IPS DF 4.7 (cell line): ENCODE data around the gene TRIM44.
"Not testable (repeated sequence)": the region's sequence is repeated elsewhere in the genome, so short reads cannot be mapped to it uniquely, and the experiment has no call there.

Experiments
- DNase-seq: peaks from one replicate; pipeline ENCODE4 v3.0.0-alpha.2; 2013; ENCODE audit warnings: low spot score; ENCODE audit errors: extremely low read depth

The TRIM44 gene

DNA sequence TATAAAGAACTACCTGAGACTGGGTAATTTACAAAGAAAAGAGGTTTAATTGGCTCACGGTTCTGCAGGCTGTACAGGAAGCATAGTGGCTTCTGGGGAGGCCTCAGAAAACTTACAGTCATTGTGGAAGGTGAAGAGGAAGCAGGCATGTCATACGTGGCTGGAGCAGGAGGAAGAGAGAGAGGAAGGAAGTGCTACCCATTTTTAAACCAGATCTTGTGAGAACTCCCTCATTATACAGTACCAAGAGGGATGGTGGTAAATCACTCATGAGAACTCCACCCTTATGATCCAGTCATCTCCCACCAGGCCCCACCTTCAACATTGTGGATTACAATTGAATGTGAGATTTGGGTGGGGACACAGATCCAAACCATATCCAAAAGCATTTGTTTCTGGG is 53.1 kb downstream of the TRIM44 start:
- DNase-seq = not testable (repeated sequence)

DNA sequence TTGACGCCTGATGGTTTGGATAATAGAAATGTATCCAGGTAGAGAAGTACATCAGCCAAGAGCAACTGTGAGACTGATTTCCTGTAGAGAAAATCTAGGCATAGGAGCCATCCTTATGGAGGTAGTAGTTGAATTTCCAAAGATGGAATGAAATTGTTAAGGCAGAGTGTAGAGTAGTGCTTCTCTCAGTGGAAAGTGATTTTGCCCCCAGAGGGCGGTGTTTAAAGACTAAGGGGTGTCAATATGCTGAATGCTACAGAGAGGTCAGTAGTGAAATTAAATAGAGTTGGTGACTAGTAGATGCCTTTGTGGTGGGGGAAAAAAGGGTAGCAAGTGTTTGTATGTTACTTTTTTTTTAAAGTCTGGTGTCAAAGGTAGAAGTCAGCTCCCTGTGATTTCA is 54.5 kb downstream of the TRIM44 start:
- peak; percentile 9 for DNase-seq

DNA sequence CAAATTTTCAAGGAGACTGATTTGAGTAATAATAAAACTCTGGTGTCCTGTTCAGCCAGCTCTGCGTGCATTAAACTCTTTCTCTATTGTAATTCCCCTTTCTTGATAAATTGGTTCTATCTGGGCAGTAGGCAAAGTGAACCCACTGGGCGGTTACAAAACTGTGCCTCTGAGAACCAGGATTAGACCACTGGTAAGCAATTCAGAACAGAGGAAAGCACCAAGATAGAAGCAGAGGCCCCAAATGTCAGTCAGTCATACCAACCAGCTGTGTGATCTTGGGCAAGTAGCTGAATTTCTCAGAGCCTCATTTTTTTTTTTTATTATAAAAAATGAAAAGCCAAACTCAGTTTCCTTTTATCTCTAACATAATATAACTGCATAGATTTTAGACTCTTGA is 54.9 kb downstream of the TRIM44 start:
- no peak for DNase-seq

DNA sequence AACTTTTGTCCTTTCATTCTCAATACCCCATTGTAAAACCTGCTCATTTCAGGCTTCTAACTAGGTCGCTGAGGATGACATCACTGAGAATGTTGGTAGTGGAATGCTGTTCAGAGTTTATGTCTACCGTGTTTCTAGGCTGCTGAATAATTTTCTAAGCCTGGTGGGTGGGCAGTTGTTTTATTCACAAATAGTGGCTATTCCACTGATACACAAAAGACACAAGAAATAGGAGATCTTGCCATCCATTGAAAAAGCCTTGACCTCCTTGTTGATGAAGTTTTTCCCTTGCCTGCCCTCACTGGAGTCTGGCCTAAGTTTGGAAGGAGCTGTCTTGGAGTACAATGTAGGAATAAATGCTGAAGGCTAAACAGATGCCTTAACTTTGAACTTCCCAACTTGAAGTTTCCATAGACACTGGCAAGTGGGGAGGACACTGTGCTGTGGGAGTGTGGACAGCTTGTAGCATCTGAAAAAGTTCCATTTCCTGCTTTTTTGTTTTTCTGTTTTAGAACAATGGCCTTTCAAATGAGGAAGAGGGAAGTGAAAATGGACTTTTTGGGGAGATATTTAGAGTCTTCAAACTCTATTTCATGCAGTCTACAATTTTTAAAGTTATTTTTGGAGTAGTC is 59.2 kb downstream of the TRIM44 start:
- no peak for DNase-seq

DNA sequence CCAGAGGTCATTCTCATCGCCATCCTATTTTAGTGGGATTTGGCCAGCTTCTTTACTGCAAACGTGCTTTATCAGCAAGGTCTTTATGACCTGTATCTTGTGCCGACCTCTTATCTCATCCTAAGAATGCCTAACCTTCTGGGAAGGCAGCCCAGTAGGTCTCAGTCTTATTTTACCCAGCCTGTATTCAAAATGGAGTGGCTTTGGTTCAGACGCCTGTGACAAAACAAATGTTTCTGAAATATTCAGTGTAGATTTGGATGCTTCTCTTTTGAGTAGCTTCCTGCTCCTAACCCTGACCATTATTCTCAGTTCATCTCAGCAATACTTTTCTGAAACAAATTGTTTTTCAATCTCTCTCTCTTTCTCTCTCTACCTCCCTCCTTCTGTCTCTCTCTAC is 60.1 kb downstream of the TRIM44 start:
- DNase-seq = no peak

DNA sequence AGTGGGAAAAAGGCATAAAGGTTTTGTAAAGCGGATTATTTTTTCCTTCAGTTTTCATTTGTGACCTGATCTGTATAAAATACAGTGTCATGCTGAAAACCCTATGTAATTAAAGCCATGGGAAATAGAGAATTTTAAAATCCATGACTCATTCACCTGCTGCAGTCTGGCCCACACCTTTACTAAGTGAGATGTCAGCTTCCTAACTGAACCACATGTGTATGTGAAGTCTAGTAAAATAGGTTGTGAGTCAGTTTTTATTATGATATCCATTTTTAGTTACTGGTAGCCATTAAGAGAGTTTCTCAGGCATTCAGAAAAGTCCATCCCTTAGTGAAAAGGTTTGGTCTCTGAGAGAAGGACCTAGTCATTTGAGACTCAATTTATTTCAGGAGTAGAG is 60.9 kb downstream of the TRIM44 start:
- DNase-seq = no peak

DNA sequence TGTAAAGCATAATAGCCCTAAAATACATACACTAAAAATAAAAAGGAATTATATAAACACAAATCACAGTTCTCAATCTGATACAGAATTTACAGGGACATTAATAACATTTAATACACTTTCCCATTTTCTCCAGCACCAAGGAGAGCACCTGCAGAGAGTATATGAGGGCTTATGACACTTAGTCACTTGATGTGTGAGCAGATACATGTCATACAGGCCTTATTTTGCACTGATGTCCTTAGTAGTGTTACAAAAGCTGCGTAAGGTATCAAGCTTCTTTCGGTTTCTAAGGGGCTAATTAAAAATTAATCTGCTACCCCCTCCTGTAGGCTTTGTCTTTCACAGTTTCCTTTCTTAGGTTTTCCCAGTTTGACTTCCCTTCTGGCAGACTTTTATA is 61.3 kb downstream of the TRIM44 start:
- no peak for DNase-seq

DNA sequence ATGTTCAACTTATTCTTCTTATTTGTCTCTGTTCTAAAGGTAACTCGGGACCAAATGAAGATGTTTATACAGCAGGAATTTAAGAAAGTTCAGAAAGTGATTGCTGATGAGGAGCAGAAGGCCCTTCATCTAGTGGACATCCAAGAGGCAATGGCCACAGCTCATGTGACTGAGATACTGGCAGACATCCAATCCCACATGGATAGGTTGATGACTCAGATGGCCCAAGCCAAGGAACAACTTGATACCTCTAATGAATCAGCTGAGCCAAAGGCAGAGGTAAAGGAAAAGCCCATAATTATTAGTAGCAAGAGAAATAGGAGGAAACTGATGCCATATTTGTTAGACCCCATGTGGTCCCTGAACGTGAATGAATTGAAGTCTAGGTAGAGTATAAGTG is 63.3 kb downstream of the TRIM44 start:
- no peak for DNase-seq

DNA sequence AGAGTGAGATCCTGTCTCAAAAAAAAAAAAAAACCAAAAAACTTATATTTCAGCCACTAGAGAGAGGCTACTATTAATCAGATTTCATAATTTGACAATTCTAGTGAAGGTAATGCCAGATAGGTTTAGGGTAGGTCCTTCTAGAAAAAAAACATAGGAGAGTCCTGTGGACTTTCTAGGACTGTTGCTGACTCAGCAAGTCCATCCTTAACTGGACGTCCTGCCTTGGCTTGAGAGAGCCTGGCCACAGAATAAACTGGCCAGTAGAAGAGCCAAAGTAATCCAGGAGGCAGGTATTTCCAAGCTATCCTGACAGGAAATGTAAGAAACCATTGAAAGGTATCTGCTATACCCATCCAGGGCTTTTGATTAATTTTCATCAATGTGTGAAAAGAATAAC is 64.6 kb downstream of the TRIM44 start:
- DNase-seq = no peak

DNA sequence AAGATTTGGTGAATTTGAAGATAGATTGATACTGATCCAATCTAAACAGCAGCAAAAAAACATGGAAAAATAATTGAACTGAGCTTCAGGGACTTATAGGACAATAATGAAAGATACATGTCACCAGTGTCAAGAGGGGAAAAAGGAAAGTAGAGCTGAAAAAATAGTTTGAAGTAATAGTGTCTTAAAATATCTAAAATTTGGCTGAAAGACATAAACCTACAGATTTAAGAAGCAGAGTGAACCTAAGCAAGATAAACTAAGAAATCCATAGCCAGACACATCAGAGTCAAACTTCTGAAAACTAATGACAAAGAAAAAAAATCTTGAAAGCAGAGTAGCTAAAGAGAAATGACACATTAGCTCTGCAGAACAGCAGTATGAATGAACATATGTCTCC is 67.7 kb downstream of the TRIM44 start:
- no peak for DNase-seq

DNA sequence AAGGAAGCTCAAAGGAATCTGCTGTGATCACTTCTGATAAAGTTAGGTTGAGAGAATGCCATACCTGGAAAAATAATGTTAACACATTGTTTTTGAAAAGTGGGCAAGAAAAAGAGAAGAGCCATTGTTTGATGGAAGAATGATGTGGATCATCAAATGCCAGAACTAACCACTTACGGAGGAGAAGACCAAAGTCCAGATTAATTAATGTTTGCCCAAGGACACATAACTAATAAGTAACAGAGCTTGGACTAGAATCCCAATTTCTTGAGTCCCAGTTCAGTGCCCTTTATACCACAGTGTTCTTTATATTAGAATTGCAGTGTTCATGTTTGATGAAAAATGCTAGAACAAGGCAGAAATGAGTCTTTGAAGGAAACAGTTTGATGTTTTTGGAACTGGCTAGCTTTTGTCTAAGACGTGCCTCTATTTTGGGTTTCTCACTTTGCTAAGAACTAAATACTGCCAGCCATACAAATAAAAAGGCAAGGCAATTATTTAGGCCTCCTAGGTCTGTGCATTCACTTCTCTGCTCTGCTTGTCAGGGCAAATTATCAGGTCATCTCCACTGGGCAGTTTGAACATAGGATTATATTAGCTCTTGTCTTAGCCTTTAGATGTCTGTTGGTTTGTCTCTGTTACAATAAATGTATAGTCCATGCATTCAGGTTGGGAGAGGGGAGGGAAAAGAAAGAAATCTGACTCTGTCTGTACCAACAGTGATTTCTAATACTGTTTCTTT is 72.3 kb downstream of the TRIM44 start:
- no peak for DNase-seq

DNA sequence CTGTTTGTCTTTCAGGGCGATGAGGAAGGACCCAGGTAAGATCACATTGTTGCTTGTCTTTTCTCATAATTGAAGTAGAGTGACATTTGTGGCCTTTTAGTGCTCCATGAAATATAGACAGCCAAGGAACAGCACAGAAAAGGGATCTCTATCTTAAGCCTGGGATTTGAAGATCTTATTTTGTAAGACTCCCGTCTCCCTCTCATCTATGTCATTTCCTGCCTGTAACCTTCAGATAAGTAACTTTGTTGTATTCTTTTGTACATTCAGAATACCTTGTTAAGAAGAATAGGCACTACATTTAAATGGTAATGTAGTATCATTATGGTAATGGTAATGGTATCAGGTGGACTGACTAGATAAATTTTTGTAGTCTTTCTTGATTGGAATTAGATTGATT is 72.8 kb downstream of the TRIM44 start:
- no peak for DNase-seq

DNA sequence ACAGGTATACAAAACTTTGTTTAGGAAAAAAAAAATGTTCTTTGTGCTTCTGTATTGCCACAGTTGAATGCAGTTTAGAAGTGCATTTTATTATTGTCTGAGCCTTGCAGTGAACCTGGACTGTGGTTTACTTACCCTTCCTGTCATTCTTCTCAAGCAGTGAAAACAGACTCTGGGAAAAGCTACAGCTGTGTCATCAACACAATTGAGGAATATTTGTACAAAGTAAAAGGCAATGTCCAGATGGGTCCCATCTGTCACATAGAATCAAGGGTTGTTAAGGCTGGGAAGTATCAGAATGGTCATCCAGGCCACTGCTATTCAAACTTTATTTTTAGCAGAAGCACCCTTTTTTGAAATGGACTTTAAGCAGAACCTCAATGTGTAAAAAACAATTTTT is 73.3 kb downstream of the TRIM44 start:
- no peak for DNase-seq

DNA sequence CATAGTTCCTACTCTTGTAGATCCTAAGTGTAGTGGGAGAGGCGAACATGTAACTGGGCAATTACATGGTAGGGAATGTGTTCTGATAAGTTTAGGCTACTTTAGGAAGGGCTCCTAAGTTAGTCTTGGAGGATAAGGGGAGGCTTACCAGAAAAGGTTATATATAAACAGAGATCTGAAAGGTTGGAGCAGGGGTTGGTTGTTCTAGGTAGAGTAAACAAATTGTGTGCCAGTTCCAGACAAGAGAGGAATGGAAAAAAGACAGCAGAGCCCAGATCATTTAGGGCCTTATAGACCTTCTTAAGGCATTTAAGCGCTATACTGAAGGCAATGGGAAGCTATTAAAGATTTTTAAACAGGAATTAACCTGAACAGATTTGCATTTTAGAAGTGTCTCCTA is 74.4 kb downstream of the TRIM44 start:
- DNase-seq = no peak

DNA sequence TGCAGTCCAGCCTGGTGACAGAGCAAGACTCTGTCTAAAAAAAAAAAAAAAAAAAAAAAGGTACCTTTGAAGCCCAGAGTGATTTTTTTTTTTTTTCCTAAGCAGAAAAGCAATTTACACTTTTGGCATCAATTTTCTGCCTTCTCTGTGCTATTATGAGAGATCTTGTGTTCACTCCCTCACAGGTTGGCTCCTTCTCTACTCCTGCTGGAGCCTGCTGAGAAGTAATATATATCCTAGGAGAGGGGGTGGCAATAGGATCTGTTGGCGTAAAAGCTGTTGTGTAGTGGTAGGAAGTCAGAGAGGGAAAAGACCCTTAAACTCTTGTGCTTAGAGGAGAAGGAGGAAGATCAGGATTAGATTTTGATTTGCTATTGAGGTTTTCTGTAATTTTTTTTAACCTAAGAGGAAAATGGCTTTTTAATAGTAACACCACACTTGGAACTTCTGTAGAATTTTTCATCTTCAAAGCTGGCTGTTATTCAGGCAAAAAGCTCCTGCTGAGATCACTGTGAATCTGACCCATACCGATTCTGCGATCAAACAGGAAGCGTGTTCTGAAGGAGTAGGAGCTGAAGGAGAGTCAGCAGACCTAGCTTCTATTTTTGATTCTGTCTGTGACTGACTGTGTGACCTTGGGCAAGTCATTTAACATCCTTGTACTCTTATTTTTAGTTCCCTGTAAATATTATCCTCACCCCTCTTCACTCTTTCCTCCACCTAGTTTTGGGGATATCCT is 77.7 kb downstream of the TRIM44 start:
- DNase-seq = no peak

DNA sequence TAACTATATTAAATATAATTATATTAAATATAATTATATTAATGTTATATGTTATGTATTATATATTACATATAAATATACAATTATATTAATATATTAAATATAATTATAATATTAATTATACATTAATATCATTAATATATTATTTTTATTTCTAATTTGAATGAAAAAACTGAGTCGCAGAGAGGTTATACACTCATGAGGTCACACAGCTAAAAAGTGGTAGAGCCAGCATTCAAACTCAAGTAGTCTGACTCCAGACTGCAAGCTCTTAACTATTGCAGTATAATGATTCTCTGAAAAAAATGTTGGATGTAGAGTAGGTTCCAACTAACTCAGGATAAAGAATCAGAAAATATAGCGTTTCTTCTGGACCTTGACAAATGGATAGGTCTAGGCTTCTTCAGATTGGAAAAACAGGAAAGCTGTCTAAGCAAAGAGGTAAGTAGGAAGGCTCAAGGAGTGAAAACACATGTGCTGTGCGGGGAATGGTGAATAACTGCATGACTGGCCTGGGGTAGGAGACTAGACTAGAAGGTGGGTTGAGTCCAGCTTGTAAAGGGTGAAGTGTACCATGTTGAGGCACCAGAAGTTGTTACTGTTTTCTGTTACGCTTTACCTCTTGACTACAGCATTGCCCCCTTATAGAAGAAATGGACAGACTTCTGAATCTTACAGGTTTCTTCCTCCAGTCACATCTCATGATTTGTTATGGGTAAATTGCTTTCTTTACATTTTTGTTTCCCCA is 80.3 kb downstream of the TRIM44 start:
- no peak for DNase-seq

DNA sequence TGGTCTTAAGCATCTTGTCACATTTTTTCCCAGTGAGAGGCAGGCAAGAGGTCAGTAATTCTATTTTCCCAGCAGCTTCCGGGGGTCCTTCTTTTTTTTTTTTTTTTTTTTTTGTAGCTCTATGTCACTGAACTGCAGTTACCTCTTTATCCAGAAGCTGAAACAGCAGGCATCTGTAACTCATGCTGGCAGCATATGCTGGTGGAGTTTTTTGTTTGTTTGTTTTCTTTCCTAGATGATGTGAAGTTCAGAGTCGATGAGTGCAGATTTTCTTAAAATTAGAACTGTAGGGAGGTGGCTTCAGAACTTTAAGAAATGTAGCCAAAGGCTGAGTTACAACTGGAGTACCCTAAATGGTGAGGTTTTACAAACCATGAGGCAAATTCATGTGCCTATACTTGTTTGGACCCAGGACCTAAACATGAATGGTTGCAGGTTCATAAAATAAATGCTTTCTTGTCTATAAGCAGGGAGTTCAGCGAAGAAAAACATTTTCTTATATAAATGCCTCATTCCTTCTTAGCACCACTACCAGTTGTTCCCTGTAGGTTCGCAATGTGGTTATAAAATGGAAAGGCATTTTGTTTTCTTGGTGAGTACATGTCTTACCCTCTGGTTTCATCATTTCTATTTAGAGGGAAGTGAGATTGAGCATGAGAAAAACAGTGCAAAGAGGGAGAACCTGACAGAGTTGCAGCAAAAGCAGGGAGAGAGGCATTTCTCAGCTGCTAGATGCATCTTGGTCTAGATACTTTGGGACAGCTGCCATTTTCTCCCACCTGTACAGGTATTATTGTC is 84.0 kb downstream of the TRIM44 start:
- no peak for DNase-seq

DNA sequence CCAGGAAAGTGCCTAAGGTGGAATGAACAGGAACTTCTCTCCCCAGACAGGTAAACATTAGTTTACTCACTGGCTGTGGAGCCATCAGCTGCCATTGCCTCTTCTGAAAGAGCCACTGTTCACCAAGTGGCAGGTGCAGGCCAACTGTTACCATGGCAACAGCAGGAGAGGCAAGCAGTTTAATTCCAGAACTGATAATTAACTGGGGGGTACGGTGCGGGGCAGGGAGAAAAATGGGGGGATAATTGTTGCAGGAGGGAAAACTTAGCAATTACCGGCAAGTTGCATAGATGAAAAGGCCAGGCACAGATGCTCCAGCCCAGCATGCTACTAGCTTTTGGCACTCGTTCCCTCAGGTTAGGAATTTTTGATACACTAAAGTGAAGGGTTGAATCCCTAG is 85.1 kb downstream of the TRIM44 start:
- DNase-seq = no peak

DNA sequence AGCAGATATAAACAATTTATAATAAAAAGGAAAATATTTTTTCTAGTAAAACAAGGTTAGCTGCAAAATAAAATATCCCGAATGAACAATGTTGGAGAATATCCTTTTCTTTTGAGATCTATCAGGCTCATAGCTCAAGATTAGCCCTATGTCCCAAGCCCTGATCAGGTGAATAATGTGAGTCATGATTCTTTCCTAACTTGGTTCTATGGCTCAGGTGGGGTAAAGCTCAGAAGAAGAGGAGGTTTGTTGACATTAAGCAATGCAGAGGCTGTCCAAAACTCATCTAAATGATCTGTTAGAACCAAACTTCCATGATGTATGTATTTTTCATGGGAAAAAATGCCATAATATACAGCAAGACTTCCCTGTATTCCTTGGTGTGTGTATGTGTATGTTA is 86.1 kb downstream of the TRIM44 start:
- no peak for DNase-seq

DNA sequence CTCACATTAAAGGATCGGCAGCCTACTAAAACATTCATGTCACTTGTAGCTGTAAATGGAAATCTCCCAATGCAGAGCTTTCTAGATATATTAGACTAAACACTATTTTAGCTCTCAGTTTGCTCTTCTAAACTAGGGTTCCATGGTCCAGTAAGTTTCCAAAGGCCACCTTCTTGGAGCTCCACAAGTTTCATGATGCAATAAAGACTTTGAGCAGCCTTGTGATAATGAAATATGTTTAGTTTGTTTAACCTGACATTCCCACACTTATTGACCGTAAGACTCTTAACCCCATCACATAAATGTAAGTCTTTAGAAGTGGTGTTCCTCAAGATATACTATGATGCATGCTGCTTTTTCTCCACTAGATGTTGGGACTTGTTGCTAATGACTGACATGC is 87.7 kb downstream of the TRIM44 start:
- no peak for DNase-seq

DNA sequence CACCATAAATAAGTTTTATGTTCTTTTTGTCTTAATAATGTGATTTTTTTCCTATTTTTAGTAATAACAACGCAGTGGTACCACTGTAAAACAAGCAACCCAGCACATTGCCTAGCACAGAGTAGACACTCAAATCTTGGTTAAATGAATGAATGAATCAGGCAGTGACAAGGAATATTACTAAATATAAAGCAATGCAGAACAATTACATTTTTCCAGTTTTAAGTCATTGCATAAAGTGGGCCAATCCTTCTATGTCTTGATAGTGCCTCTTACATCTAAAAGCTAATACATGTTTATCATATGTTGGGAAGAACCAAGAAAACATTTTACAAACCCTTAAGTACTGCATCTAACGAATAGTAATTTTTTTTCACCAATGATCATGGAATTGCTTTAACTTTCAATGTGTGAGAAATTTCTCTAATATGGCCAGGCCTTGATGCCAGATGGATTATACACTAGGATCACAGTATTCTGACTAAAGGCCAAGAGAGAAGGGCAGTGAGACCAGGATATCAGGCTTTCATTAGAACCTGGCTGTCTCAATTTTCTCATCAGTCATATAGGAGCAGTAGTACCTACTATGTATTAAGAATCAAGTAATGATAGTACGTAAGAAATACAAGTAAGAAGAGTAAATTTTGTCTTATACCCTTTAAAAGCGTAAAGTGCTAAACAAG is 88.5 kb downstream of the TRIM44 start:
- no peak for DNase-seq
